ENCODE results near the gene EPB41L3. TPM values are rescaled to one million over a fixed set of nuclear protein-coding genes. Genes with fewer than 3 reads are reported as not detected.

Gene EPB41L3
- polyA plus RNA-seq, 1 donor (not counting 4 experiments of a cell fraction or from before 2014, with no cell fraction given), result 0.39 TPM

DNA sequence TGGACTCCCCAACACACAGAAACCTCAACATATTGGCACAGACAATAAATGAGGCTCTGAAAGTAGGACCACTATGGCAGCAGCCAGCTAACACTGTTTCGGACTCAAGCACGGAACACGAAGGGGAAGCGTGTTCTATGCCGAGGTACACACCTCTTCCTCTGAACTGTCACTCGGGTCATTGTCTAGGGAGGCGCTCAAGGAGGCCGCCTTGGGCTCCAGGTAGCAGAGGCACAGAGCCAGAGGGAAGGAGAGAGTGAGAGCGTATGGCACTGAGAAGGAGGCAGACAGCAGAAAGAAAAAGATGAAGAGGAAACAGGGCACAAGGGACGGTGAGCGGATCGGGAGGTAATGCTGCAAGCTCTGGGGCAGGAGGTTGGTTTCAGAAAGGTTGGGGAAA is 128.1 kb downstream of the EPB41L3 start:
- H3K27me3 ChIP-seq (ENCODE audit: control insufficient read depth, extremely low read depth, insufficient read depth, low read length), result no peaks in the 10 kb centered on the region
- no peaks in the 10 kb centered on the region for H3K36me3 ChIP-seq (ENCODE audit: control insufficient read depth in 2 of 2, extremely low read depth in 1 of 2, insufficient read depth in 2 of 2, low read length in 2 of 2)
- dilution Hi-C loops (cut with MboI; ENCODE audit: extremely low pct_ligation_motif_present, low sequenced_read_pairs), result no loop called here
- no peak overlapping the region for H3K4me3 ChIP-seq (ENCODE audit: control insufficient read depth in 2 of 3, extremely low read depth in 1 of 3, insufficient read depth in 2 of 3, low read depth in 1 of 3, low read length in 3 of 3)
- no peaks in the 10 kb centered on the region for H3K4me1 ChIP-seq (ENCODE audit: control insufficient read depth, extremely low read depth, insufficient read depth, low read length)
- no peak overlapping the region for H3K4me2 ChIP-seq (ENCODE audit: control insufficient read depth, extremely low read depth, insufficient read depth, low read depth, low read length)
- no peak overlapping the region for H2AFZ ChIP-seq (ENCODE audit: control insufficient read depth, low read length)
- H3K79me2 ChIP-seq (ENCODE audit: control insufficient read depth, insufficient read depth, low read length), result no peaks in the 10 kb centered on the region
- H4K20me1 ChIP-seq (ENCODE audit: control insufficient read depth, extremely low read depth, insufficient read depth, low read length), result no peaks in the 10 kb centered on the region
- no peak overlapping the region for H3K9ac ChIP-seq (ENCODE audit: control insufficient read depth, extremely low read depth, insufficient read depth, low read length)
- no peaks in the 10 kb centered on the region for H3K9me1 ChIP-seq (ENCODE audit: control insufficient read depth, extremely low read depth, insufficient read depth, low read length)
- no peak for TF ChIP-seq EZH2 (IDR thresholded peaks at IDR 0.05; ENCODE audit: low read length)
- TF ChIP-seq, protein P1, sequence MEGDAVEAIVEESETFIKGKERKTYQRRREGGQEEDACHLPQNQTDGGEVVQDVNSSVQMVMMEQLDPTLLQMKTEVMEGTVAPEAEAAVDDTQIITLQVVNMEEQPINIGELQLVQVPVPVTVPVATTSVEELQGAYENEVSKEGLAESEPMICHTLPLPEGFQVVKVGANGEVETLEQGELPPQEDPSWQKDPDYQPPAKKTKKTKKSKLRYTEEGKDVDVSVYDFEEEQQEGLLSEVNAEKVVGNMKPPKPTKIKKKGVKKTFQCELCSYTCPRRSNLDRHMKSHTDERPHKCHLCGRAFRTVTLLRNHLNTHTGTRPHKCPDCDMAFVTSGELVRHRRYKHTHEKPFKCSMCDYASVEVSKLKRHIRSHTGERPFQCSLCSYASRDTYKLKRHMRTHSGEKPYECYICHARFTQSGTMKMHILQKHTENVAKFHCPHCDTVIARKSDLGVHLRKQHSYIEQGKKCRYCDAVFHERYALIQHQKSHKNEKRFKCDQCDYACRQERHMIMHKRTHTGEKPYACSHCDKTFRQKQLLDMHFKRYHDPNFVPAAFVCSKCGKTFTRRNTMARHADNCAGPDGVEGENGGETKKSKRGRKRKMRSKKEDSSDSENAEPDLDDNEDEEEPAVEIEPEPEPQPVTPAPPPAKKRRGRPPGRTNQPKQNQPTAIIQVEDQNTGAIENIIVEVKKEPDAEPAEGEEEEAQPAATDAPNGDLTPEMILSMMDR (optimal IDR thresholded peaks at IDR 0.05 in 1 of 3, IDR thresholded peaks at IDR 0.05 in 1 of 3, conservative IDR thresholded peaks at IDR 0.05 in 1 of 3; ENCODE audit: extremely low read depth in 1 of 3, insufficient read depth in 2 of 3, low read length in 3 of 3), result no peak
- DNase-seq (ENCODE audit: low read depth, low spot score), result no peak
- H3K27ac ChIP-seq (ENCODE audit: control insufficient read depth, insufficient read depth, low read length), result no peak overlapping the region
- FAIRE-seq, result no peak
- H3K9me3 ChIP-seq (ENCODE audit: control insufficient read depth, low read depth, low read length), result no peaks in the 10 kb centered on the region

DNA sequence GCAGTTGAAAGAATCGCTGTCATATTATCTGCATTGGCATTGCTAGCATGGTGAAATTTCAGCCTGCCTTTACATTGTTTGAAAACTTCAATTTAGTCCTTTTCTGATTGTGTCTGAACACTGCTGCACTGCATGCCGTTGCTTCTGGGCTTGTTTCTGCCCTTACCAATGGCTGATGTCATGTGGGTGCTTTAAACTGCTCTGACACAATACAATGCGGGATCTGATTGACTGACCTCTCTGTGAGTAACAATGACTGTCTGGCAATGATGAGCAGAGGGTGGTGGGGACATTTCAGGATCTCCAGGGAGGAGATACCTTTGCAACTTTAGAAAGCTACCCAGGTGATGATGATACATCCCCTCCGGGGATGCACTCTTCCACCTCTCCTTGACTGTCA is 128.8 kb downstream of the EPB41L3 start:
- no peak overlapping the region for H2AFZ ChIP-seq (ENCODE audit: control insufficient read depth, low read length)
- no peaks in the 10 kb centered on the region for H4K20me1 ChIP-seq (ENCODE audit: control insufficient read depth, extremely low read depth, insufficient read depth, low read length)
- no peaks in the 10 kb centered on the region for H3K9me3 ChIP-seq (ENCODE audit: control insufficient read depth, low read depth, low read length)
- dilution Hi-C loops (cut with MboI; ENCODE audit: extremely low pct_ligation_motif_present, low sequenced_read_pairs), result no loop called here
- FAIRE-seq (no peak), DNase-seq (ENCODE audit: low read depth, low spot score) (no peak)
- H3K79me2 ChIP-seq (ENCODE audit: control insufficient read depth, insufficient read depth, low read length), result no peaks in the 10 kb centered on the region
- H3K4me1 ChIP-seq (ENCODE audit: control insufficient read depth, extremely low read depth, insufficient read depth, low read length), result no peaks in the 10 kb centered on the region
- H3K27me3 ChIP-seq (ENCODE audit: control insufficient read depth, extremely low read depth, insufficient read depth, low read length), result no peaks in the 10 kb centered on the region
- H3K9me1 ChIP-seq (ENCODE audit: control insufficient read depth, extremely low read depth, insufficient read depth, low read length), result no peaks in the 10 kb centered on the region
- H3K4me3 ChIP-seq (ENCODE audit: control insufficient read depth in 2 of 3, extremely low read depth in 1 of 3, insufficient read depth in 2 of 3, low read depth in 1 of 3, low read length in 3 of 3), result no peak overlapping the region
- H3K36me3 ChIP-seq (ENCODE audit: control insufficient read depth in 2 of 2, extremely low read depth in 1 of 2, insufficient read depth in 2 of 2, low read length in 2 of 2), result no peaks in the 10 kb centered on the region
- no peak overlapping the region for H3K27ac ChIP-seq (ENCODE audit: control insufficient read depth, insufficient read depth, low read length)
- TF ChIP-seq EZH2 (IDR thresholded peaks at IDR 0.05; ENCODE audit: low read length), result no peak
- TF ChIP-seq, protein P1 (optimal IDR thresholded peaks at IDR 0.05 in 1 of 3, IDR thresholded peaks at IDR 0.05 in 1 of 3, conservative IDR thresholded peaks at IDR 0.05 in 1 of 3; ENCODE audit: extremely low read depth in 1 of 3, insufficient read depth in 2 of 3, low read length in 3 of 3), result no peak
- no peak overlapping the region for H3K4me2 ChIP-seq (ENCODE audit: control insufficient read depth, extremely low read depth, insufficient read depth, low read depth, low read length)
- no peak overlapping the region for H3K9ac ChIP-seq (ENCODE audit: control insufficient read depth, extremely low read depth, insufficient read depth, low read length)

Measured in keratinocyte (primary cell).